NCI-H2196 treated with DMSO at 0.1 percent for 48 hours (cell line): ENCODE measurements around the gene TCERG1.

ENCODE experiments used
- DNase-seq: peaks from one replicate; lab custom pipeline; 2025; ENCODE audit not compliant: unreplicated experiment; lab: John Stamatoyannopoulos, UW

Gene TCERG1

DNA sequence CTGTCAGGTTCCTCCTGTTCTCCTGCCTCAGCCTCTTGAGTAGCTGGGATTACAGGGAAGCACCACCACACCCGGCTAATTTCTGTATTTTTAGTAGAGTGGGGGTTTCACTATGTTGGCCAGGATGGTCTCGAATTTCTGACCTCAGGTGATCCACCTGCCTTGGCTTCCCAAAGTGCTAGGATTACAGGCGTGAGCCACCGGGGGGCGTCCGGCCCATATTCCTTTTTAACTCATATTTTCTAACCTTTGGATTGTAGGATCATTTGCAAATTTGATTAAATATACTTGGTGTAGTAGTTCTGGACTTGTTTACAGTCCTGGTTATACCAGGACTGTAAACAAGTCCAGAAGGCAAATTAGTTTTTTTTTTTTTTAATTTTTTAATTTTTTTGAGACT lies 4.3 kb downstream of the TCERG1 start:
- no peak for DNase-seq

DNA sequence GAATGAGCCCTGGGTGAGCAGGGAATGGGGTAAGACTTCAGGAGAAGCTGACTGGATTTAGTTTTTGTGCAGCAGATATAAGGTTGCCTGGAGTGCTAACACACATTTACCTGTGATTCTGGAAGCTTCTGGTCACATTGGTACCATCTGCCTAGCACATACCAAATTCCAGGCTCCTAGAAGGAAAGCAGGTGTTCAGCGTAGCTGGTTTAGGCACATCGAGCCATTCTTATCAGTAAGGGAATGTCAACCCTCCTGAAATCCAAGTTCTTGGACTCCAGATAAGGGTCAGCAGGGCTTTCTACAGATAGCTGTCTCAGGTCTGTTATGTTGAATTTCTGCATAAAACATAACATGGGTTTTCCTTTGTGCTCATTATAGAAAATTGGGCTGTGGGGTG lies 10.3 kb downstream of the TCERG1 start:
- no peak for DNase-seq

DNA sequence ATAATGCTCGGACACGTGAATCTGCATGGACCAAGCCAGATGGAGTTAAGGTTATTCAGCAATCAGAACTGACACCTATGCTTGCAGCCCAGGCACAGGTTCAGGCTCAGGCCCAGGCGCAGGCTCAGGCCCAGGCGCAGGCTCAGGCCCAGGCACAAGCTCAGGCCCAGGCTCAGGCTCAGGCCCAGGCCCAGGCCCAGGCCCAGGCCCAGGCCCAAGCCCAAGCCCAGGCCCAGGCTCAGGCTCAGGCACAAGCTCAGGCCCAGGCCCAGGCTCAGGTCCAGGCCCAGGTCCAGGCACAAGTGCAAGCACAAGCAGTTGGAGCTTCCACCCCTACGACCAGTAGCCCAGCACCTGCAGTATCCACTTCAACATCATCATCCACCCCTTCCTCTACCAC lies 11.8 kb downstream of the TCERG1 start:
- no peak for DNase-seq

DNA sequence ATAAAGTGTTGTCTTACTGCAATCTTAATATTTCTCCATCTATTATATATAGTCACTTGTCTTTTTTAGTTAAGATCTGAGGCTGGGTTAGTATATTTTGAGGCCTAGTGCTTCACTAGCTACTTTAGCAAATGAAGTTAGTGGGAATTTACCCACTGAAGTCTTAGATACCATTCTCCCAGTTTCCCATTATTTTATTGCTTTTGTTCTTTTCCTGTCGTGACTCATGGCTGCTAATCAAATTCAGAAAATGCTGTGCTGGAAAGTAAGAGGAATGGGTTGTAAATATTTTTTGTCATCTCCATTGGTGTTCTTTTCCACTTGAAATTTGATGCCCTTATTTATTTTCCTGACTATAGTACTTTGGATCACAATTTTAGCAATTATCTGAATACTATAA lies 14.2 kb downstream of the TCERG1 start:
- DNase-seq, result no peak

DNA sequence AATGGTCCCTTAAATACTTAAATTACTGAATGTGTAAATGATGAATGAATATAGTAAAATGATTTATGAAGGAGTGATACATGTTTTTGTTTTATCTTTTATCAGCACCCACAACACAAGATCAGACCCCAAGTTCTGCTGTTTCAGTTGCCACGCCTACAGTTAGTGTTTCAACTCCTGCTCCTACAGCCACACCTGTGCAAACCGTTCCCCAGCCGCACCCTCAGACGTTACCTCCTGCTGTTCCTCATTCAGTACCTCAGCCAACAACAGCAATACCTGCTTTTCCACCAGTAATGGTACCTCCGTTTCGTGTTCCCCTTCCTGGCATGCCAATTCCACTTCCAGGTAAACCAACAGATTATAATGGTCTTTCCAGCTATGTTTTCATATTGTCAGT lies 16.3 kb downstream of the TCERG1 start:
- no peak for DNase-seq

DNA sequence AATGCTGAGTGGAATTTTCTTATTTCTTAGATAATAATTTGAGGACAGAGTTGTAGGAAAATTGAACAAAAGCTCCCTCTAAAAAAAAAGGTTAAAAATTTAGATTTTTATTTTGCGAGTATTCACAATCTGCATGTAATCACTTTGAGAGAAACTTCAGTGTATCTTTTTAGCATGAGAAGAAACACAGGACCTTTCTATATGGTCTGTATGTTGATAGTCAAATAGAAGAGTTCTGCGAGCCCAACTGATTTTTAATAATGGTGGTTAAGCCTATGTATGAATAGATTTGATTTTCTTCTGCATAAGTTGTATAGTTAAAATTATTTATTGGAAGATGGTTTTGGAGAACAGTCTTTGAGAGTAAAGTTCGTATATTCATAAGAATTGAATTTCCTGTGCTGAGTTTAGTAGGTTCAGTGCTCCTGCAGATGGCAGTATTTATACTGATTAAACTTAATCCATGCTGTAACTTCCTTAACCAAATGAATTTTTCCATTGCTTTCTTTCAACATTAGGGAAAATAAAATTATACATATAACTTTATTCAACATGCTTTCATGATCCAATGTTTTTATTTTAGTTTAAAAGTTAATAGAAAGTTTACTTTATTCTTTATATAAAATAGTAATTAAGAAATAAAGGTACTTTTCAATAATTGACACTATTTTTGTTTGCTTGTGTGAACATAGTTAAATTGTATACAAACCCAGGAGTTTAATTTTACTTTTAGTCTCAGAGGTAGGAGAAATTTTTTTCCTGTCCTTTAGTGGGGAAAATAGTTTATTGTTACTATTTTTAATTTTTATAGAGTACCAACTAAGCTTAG lies 19.6 kb downstream of the TCERG1 start:
- DNase-seq, result no peak

DNA sequence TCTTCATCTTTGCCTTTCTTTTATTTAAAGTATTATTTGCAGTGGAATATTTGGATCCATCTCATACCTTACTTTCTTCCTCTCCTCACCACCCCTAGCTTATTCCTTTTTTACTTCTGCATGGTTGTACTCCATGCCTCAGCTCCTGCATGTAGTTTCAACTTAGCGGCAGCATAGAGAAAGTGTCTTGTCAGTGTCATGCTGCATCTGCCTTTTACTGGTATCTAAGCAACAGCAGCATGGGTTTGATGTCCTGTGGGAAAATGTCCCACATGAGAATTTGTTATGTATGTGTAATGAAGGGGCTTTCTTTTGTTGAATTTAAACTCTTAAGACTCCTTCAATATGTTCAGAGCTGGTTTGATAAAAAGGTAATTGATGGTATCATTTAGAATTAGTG lies 20.6 kb downstream of the TCERG1 start:
- DNase-seq, result no peak

DNA sequence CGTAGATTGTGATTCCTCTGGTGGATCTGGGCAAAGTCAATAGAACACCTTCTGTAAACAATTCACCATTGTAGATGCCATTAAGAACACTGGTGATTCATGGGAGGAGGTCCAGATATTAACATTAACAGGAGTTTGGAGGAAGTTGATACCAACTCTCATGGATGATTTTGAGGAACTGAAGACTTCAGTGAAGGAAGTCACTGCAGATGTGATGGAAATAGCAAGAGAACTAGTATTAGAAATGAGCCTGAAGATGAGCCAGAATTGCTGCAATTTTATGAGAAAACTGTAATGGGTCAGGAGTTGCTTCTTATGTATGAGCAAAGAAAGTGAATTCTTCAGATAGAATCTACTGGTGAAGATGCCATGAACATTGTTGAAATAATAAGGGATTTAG lies 26.9 kb downstream of the TCERG1 start:
- no peak for DNase-seq

DNA sequence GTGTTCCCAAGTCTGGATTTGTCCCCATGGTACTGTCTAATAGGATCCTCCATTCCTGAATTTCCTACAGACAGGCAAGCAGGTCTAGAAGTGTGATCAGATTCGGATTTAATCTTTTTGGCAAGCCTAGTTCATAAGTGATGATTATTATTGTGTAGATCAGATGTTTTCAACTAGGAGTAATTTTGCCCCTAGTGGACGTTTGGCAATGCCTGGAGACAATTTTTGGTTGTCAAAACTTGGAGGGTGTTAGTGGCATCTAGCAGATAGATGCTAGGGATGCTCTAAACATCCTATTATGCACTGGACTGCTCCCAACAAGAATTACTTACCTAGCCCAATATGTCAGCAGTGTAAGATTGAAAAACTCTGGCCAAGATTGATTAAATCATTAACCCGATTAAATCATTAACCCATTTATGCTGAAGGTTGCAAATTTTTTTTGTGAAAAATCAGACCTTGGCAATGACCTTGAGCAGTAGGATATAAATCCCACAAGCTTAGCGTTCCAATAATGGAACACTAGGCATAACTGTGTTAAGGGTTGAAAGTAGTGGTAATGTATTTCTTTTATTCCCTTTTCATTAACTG lies 28.2 kb downstream of the TCERG1 start:
- no peak for DNase-seq

DNA sequence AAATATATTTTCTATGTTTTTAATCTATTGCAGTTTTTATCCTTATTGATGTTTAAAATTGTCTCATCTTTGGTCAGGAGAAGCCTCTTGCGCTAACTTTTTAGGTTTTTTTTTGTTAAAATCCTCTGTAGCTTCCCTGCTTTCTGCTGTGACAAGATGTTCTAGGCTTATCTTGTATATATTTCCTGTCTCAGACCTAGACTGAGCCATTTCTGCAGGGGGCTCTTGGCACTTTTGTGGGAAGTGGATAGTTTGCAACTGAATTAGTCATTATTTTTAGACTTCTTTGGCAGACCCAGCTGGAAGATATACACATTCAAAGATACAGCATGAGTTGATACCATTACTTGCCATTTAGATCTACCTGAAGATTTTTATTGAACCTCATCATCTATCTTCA lies 28.8 kb downstream of the TCERG1 start:
- DNase-seq, result no peak

DNA sequence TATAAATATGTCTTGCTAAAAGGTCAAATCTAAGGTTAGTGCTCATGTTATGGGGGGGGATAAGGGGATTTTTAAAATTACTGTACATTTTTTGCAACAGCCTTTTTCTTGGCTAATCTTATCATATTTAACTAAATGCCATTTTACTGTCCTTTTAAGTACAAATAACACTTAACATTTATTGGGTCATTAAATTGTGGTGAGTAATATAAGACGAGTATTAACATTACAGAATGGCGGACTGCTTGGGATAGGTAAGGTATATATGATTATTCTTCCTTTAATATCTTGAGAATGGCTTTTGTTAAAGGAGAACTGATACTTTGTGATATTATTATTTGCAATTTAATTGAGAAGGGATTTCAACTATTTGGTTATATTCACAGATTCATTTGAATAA lies 35.6 kb downstream of the TCERG1 start:
- DNase-seq, result no peak

DNA sequence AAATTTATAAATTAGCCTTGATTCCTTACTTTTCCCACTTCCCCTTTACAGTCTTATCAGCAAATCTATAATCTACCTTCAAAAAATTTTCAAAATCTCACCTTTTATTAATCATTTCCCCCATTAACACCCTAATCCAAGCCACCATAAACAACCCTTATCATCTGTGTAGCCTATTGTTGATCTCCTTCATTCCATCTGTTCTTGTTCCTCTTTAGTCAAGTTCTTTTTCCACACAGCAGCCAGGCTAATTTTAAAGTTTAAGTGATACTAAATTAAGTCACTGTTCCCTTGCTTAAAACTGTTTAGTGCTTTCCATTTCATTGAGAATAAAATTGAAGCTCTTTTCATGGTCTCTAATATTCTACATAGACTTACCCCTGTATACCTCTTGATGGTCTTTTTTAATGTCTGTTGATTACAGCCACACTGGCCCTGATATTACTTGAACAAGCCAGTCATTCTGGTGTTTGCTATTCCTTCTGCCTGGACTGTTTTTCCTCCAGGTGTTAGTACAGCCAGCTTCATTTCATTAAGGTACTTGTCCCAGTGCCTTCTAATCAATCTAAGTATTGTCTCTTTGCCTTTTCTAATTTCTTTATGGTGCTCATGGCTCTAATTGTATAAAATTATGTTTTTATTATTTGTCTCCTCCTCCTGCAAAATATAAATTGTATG lies 37.7 kb downstream of the TCERG1 start:
- no peak for DNase-seq

DNA sequence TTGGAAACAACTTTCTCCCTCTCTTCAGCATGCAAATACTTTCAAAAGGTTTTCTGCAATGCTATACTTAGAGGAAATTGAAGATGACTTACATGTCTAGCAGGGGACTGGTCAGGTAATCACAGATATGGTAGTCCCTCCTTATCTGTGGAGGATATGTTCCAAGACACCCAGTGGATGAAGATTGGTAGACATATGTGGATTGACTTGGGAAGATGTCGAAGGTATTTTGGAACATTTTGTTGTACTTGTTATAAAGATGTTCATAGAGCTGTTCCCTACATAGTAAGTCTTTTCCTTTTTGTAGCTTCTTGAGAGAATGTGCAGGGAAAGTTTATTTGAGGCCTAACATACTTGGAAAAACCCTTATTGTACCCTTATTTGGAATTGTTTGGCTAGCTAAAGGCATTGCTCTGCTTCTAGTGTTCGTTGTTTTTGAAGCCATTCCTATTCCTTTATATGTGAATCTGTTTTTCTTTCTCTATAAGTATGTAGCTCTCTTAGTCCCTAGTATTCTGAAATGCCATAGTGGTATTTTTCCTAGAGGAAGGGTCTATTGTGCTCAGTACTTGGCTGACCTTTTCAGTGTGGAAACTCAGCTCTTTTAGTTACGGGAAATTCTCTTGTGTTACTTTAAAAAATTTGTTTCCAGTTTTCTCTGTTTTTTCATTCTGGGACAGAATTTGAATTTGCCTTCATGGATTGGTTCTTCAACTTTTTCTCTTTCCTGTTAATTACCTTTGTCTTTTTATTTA lies 43.1 kb downstream of the TCERG1 start:
- DNase-seq, result no peak

DNA sequence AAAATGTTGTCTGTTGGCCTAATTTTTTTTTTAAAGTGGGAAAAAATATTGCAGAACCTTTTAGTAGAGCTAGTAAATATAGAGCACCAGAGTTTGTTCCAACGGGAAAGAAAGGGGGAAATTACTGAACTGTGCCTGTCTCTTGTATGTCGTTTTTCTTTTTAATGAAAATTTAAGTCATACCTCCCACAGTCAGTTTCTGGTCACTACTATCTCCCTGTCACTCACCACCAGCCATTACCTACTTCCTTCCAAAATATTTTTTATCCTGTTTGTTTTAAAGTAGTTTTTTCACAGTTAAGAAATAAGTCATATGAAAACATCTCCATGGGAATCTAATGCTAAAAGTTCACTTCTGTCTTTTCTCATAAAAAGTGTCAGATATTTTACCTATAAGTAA lies 47.5 kb downstream of the TCERG1 start:
- DNase-seq, result no peak

DNA sequence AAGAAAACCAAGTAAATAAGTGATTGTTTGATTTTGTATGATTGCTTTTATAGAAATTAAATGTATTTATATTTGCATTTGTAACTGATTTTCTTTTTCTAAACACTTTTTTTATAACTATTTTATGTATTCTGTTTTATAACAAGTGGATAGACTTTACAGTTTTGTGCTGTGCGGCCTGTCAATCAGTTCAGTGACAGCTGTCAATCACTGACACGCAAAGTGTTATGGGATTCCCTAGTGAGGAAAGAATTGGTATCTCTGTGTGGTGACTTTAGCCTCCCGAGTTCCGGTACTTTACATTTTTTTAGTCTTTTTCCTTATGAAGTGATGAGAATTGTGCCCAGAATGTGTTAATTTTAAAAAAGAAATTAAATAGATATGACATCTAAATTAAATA lies 52.5 kb downstream of the TCERG1 start:
- no peak for DNase-seq

DNA sequence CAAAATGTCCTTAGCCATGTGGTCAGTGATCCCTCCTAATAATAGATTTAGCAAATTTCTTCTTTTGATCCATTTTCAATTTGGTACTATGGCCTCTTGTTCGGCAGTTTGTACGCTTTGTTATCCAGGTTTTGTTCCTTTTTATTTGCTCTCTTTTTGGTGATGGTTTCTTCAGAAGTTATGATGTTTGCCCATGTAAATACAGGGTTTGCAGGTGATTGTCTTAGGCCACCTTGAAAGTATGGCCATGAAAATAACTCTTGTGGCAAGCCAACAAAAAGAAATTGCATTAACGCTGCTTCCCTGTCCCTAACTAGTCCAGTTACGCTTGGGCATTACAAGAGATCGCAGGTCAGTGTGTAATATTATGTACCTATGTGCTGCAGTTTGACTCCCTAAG lies 60.3 kb downstream of the TCERG1 start:
- DNase-seq, result no peak

DNA sequence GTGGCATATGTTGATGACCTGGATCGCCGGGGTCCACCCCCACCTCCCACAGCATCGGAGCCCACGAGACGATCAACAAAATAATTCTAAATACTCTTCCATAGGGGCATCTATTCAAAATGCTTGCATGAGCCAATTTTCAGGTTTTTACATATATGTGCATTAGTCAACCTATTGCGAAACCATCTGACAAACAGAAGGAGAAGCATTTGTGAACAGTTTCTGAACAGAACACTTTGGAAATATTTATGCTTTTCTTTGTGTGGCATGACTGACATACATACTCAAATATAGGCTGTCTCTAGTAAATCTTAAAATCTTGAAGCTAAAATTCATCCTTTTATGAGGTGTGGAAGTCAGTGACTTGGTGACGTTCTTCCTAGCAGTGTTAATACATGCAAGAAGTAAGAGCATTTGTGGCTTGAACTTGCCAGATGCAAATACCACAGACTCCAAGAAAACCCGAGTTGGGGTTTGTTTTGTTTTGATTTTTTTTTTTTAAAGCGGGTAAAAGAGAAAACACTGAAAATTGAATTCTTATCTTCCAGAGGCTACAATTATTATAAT lies 63.5 kb downstream of the TCERG1 start:
- DNase-seq, result no peak

DNA sequence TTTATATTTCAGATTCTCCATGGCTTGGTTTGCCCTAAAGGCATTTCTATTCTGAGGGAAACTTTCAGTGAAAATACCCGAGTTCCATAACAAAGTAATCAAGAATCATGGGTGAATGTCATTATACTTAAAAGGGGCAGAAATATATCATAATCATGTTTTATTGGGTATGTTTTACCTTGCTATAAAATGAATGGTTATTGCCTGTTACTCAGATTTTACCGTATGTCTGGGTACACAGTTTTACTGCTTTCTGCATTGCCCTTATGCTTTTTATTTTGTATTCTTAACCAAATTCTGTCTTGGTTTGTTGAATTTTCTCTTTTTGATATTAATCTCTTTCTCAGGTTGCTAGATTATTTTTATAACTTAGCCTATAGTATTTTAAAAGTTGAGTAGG lies 66.3 kb downstream of the TCERG1 start:
- no peak for DNase-seq

DNA sequence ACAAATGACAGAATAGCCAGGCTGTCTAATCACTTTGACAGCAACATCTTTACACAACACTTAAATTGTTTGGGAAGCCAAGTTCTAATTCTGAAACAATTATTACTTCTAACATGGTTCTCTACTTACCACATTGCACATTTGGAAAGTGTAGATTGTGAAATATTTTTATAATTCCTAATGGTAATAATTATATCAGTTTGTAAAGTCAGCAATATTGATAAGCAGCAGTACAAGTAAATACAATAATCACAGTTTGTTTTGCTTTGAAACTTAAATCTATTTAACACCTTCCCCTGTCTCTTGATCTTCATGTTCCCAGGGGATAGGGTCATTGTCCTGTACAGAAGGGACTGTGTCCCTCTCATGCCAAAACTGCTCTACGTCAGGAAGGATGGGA lies 67.4 kb downstream of the TCERG1 start:
- DNase-seq, result no peak

DNA sequence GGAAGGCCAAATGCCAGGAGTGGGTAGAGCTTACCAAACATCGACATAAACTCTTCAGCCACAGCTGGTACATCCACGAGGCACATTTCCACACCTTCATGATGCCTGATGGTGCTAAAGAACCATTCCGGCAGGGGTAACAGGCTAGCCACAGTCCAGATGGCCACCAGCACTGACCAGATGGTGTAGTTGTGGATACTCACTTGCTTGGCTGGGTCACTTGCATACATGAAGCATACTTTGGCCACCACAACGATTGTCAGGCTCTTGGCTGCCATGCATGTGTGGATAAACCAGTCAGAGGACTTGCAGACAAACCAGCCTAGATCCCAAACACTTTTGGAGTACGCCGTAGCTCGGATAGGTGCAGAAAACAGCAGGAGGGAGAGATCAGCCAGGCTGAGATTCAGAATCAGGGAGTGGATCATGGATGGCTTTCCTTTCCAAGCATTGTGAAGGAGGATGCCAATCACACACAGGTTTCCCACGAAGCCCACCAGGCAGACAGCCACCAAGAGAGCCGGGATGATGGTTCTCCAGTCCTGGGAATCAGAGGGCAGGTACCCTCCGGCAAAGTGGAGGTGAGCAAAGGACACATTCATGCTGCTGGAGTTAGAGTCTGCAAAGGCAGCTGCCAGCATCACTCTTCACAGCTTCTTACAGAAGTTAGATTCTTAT lies 68.5 kb downstream of the TCERG1 start:
- no peak for DNase-seq

DNA sequence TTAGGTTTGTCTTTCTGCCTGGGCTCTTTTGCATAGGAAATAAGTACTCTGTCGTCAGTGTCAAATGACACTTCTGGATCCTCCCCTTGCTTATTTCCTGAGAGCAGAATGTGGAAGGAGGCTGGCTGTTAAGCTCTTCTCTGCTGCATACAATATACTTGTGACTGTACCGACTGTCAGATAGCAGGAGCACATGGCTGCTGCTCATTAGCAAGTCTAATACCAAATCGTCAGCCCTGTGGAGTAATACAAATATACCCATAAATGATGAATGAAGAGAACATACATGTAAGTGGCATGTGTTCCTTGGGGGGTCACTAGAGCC lies 69.0 kb downstream of the TCERG1 start, which contains the start of gene GPR151:
Gene GPR151, minus strand, starts transcription at position 40 of the 325 bp plus-strand sequence. CDS start 77 bp downstream, outside the sequence.
- no peak for DNase-seq
